Measurements from ENCODE around the gene BPI. TPM values are rescaled to one million over a fixed set of nuclear protein-coding genes. Genes with fewer than 3 reads are reported as not detected.
"Not testable (repeated sequence)": the region's sequence is repeated elsewhere in the genome, so short reads cannot be mapped to it uniquely, and the experiment has no call there.

Gene BPI
- total and polyA plus RNA-seq, 2 donors from 2014 or later: 0.16 to 1.5 TPM

DNA sequence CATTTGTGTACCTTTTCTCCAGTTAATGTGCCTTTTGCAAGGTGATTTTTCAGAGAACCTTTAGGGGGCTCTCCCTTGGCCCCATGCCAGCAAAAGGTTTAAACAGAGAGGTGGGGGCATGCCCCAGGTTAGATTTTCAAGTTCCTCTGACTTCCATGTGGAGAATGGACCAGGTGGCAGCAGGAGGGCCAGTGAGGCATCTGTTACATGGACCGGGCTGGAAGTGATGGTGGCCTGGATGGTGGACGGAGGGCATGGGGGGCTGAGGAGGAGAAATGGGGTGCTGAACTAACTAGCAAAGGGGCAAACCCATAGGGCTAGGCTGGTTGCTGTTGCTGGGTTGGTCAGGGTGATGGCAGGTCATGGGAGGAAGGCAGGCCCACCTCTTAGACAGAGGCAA is 20.7 kb upstream of the BPI start:
- Histone ChIP-seq H3K4me3 (ENCODE audit: low read length in 3 of 3) (no peak overlapping the region), H3K9me3 (ENCODE audit: control insufficient read depth in 2 of 3, insufficient read depth in 1 of 3, low read length in 3 of 3) (no peaks in the 10 kb centered on the region), H3K27me3 (ENCODE audit: control insufficient read depth, insufficient read depth, low read length) (no peaks in the 10 kb centered on the region), H3K27ac (ENCODE audit: low read depth in 2 of 2, low read length in 2 of 2) (no peak overlapping the region), H3K9ac (ENCODE audit: low read length in 3 of 3) (no peak overlapping the region), H3K36me3 (ENCODE audit: control insufficient read depth in 2 of 3, insufficient read depth in 3 of 3, low read length in 3 of 3) (no peaks in the 10 kb centered on the region), H3K4me1 (ENCODE audit: control insufficient read depth in 2 of 3, insufficient read depth in 2 of 3, low read depth in 1 of 3, low read length in 3 of 3) (no peaks in the 10 kb centered on the region)
- intact Hi-C loops (cut with DNase I): no loop called here
- DNase-seq (no peak), FAIRE-seq (no peak)
- TF ChIP-seq, protein P1, sequence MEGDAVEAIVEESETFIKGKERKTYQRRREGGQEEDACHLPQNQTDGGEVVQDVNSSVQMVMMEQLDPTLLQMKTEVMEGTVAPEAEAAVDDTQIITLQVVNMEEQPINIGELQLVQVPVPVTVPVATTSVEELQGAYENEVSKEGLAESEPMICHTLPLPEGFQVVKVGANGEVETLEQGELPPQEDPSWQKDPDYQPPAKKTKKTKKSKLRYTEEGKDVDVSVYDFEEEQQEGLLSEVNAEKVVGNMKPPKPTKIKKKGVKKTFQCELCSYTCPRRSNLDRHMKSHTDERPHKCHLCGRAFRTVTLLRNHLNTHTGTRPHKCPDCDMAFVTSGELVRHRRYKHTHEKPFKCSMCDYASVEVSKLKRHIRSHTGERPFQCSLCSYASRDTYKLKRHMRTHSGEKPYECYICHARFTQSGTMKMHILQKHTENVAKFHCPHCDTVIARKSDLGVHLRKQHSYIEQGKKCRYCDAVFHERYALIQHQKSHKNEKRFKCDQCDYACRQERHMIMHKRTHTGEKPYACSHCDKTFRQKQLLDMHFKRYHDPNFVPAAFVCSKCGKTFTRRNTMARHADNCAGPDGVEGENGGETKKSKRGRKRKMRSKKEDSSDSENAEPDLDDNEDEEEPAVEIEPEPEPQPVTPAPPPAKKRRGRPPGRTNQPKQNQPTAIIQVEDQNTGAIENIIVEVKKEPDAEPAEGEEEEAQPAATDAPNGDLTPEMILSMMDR (IDR thresholded peaks at IDR 0.05; ENCODE audit: borderline replicate concordance, extremely low read depth, insufficient read depth): no peak

DNA sequence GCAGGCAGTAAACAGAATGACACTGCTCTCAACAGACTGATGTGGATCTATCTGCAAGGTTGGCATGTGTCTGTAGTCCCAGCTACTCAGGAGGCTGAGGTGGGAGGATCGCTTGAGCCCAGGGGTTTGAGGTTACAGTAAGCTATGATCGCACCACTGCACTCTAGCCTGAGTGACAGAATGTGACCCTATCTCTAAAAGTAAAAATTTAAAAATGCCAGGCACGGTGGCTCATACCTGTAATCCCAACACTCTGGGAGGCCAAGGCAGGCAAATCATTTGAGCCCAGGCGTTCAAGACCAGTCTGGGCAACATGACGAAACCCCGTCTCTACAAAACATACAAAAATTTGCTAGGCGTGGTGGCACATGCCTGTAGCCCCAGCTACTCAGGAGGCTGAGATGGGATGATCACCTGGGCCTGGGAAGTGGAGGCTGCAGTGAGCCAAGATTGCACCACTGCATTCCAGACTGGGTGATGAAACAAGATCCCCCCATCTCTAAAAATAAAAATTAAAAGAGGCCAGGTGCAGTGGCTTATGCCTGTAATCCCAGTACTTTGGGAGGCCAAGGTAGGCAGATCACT is 19.8 kb upstream of the BPI start:
- FAIRE-seq; H3K27ac ChIP-seq (ENCODE audit: low read depth in 2 of 2, low read length in 2 of 2); H3K27me3 ChIP-seq (ENCODE audit: control insufficient read depth, insufficient read depth, low read length); H3K9me3 ChIP-seq (ENCODE audit: control insufficient read depth in 2 of 3, insufficient read depth in 1 of 3, low read length in 3 of 3); H3K4me3 ChIP-seq (ENCODE audit: low read length in 3 of 3); H3K9ac ChIP-seq (ENCODE audit: low read length in 3 of 3); intact Hi-C loops (cut with DNase I); DNase-seq; H3K36me3 ChIP-seq (ENCODE audit: control insufficient read depth in 2 of 3, insufficient read depth in 3 of 3, low read length in 3 of 3); H3K4me1 ChIP-seq (ENCODE audit: control insufficient read depth in 2 of 3, insufficient read depth in 2 of 3, low read depth in 1 of 3, low read length in 3 of 3): not testable (repeated sequence)

DNA sequence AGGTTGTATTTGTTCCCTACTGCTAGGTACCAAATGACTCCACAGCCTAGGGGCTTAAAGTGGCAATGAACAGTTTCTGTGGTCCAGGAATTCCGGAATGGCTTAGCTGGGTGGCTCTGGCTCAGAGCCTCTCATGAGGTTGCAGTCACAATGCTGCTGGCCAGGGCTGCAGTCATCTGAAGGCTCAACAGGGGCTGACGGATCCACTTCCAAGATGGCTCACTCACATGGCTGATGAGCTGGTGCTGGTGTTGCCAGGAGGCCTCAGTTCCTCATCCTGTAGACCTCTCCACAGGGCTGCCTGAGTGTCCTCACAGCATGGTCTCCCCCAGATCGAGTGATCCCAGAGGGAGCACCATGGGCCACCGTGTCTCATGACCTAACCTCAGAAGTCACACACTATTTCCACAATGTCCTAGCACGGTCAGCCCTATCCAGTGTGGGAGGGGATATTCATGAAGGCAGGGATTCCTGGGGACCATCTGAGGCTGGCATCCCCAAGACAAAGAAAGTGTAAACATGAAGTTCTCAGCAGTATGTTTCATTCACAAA is 19.0 kb upstream of the BPI start:
- Histone ChIP-seq H3K27me3 (ENCODE audit: control insufficient read depth, insufficient read depth, low read length) (no peaks in the 10 kb centered on the region), H3K27ac (ENCODE audit: low read depth in 2 of 2, low read length in 2 of 2) (no peak overlapping the region), H3K36me3 (ENCODE audit: control insufficient read depth in 2 of 3, insufficient read depth in 3 of 3, low read length in 3 of 3) (no peaks in the 10 kb centered on the region), H3K4me3 (ENCODE audit: low read length in 3 of 3) (no peak overlapping the region), H3K9me3 (ENCODE audit: control insufficient read depth in 2 of 3, insufficient read depth in 1 of 3, low read length in 3 of 3) (no peaks in the 10 kb centered on the region), H3K9ac (ENCODE audit: low read length in 3 of 3) (no peak overlapping the region), H3K4me1 (ENCODE audit: control insufficient read depth in 2 of 3, insufficient read depth in 2 of 3, low read depth in 1 of 3, low read length in 3 of 3) (no peaks in the 10 kb centered on the region)
- FAIRE-seq: no peak
- DNase-seq: no peak
- TF ChIP-seq, protein P1 (IDR thresholded peaks at IDR 0.05; ENCODE audit: borderline replicate concordance, extremely low read depth, insufficient read depth): no peak
- intact Hi-C loops (cut with DNase I): no loop called here

DNA sequence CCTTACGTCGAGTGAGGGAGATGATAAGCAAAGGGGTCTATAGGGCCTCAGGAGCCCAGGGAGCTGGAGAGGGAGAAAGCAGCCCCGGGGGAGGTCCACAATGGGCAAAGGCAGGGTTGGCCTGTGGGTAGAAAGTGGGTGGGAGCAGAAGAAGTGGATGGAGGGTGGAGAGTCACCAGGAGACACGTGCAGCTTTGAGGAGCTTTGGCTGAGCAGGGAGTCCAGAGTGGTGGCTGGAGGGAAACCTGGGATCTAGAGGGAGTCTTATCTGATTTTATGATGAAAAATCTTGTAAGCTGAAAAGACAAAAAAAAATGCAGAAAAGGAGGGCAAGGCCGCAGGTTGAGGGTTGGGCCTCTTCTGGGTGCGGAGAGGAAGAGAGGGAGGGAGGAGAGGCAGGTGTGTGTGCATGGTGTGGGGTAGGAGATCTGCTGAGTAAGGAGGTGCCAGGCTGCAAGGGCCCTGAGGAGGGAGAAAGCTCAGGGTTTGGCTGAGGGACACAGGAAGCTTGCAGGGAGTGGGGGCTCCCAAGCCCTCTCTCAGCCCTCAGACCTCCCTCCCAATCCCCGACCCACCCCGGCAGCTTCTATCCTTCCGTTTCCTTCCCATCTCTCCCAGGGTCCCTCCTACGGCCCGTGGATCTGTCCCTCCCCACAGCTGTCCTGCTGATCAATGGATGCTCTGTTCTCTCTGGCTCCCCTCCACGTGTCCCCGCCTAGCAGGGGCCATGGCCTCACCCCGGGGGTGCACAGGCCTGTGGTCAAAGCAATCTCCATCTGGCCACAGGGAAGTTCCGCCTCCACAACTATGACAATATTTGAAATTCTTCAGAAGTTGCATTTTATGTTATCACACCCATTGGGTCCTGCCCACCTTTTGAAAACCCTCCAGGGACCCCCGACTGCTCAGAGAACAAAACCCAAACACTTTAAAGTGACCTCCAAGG is 17.1 kb upstream of the BPI start:
- H3K9me3 ChIP-seq (ENCODE audit: control insufficient read depth in 2 of 3, insufficient read depth in 1 of 3, low read length in 3 of 3): no peaks in the 10 kb centered on the region
- FAIRE-seq: no peak
- DNase-seq: peak in 1 of 5 donors; percentile 43
- H3K4me1 ChIP-seq (ENCODE audit: control insufficient read depth in 2 of 3, insufficient read depth in 2 of 3, low read depth in 1 of 3, low read length in 3 of 3): no peaks in the 10 kb centered on the region
- H3K4me3 ChIP-seq (ENCODE audit: low read length in 3 of 3): no peak overlapping the region
- no peak overlapping the region for H3K9ac ChIP-seq (ENCODE audit: low read length in 3 of 3)
- H3K27me3 ChIP-seq (ENCODE audit: control insufficient read depth, insufficient read depth, low read length): no peaks in the 10 kb centered on the region
- TF ChIP-seq, protein P1 (IDR thresholded peaks at IDR 0.05; ENCODE audit: borderline replicate concordance, extremely low read depth, insufficient read depth): no peak
- no peaks in the 10 kb centered on the region for H3K36me3 ChIP-seq (ENCODE audit: control insufficient read depth in 2 of 3, insufficient read depth in 3 of 3, low read length in 3 of 3)
- H3K27ac ChIP-seq (ENCODE audit: low read depth in 2 of 2, low read length in 2 of 2): no peak overlapping the region
- intact Hi-C loops (cut with DNase I): no loop called here
